OCI-LY1 (cell line): ENCODE results near the gene NR3C1.

ENCODE experiments used
- CTCF ChIP-seq: fragments of 200-600 bp; sonication (generic), shearing (Covaris generic); IDR thresholded peaks from 2 replicates; pipeline ENCODE4 v1.5.1; 2017; ENCODE audit warnings: mild to moderate bottlenecking, antibody characterized with exemption, low read length, moderate library complexity, mixed read lengths
- EZH2 ChIP-seq: fragments of 200-600 bp; sonication (generic), shearing (Covaris generic); IDR thresholded peaks from 2 replicates; pipeline ENCODE4 v1.8.0; 2017; ENCODE audit warnings: borderline replicate concordance, mixed run types, mild to moderate bottlenecking, antibody characterized with exemption, low read length, moderate library complexity, mixed read lengths

- no peak for TF ChIP-seq CTCF
- TF ChIP-seq EZH2 = no peak
These were observed 28.8 kb downstream of the NR3C1 start for GRCh38 chr5:143374496-143375217.
